Hepatocyte (in vitro differentiated cells): ENCODE measurements around the gene CLCN7. TPM values are rescaled to one million over a fixed set of nuclear protein-coding genes. Genes with fewer than 3 reads are reported as not detected.

Source experiments
- DNase-seq: peaks from one replicate; pipeline ENCODE4 v3.0.0-alpha.2; 2016; ENCODE audit warnings: low spot score
- H2AFZ ChIP-seq: fragments of 200-600 bp; sonication (generic); 2 replicates; pipeline ENCODE4 v1.6.0; 2016; ENCODE audit warnings: antibody characterized with exemption, mild to moderate bottlenecking
- H3K27ac ChIP-seq: fragments of 200-600 bp; sonication (generic); 2 replicates; pipeline ENCODE4 v1.5.1; 2016; ENCODE audit warnings: mild to moderate bottlenecking
- H3K27me3 ChIP-seq: fragments of 200-600 bp; sonication (generic); 2 replicates; pipeline ENCODE4 v1.6.1; 2016
- H3K36me3 ChIP-seq: fragments of 200-600 bp; sonication (generic); replicated peaks from 2 replicates; pipeline ENCODE4 v1.5.1; 2016; ENCODE audit warnings: low read depth; ENCODE audit not compliant: insufficient read depth
- H3K4me1 ChIP-seq: fragments of 200-600 bp; sonication (generic); 2 replicates; pipeline ENCODE4 v1.5.1; 2016; ENCODE audit warnings: mild to moderate bottlenecking, moderate library complexity; ENCODE audit not compliant: insufficient read depth
- H3K4me2 ChIP-seq: fragments of 200-600 bp; sonication (generic); 2 replicates; pipeline ENCODE4 v1.6.0; 2016
- H3K4me3 ChIP-seq: fragments of 200-600 bp; sonication (generic); 2 replicates; pipeline ENCODE4 v1.5.1; 2016; ENCODE audit warnings: mild to moderate bottlenecking
- H3K79me2 ChIP-seq: fragments of 200-600 bp; sonication (generic); 2 replicates; pipeline ENCODE4 v1.6.0; 2017; ENCODE audit warnings: mild to moderate bottlenecking
- H3K9me2 ChIP-seq: fragments of 200-600 bp; sonication (generic); replicated peaks from 2 replicates; pipeline ENCODE4 v1.6.0; 2017; ENCODE audit warnings: mild to moderate bottlenecking; ENCODE audit not compliant: insufficient read depth
- H3K9me3 ChIP-seq: fragments of 200-600 bp; sonication (generic); 2 replicates; pipeline ENCODE4 v1.5.1; 2016; ENCODE audit warnings: low read depth, mild to moderate bottlenecking
- H4K20me1 ChIP-seq: fragments of 200-600 bp; sonication (generic); 2 replicates; pipeline ENCODE4 v1.6.0; 2016; ENCODE audit warnings: mild to moderate bottlenecking; ENCODE audit not compliant: insufficient read depth, poor library complexity, severe bottlenecking
- CTCF ChIP-seq: fragments of 200-600 bp; sonication (generic); IDR thresholded peaks from 2 replicates; pipeline ENCODE4 v1.5.1; 2016; ENCODE audit warnings: antibody characterized with exemption, mild to moderate bottlenecking; ENCODE audit not compliant: poor library complexity
- EZH2 ChIP-seq: fragments of 200-600 bp; sonication (generic); IDR thresholded peaks from 2 replicates; pipeline ENCODE4 v1.6.1; 2016; ENCODE audit warnings: antibody characterized with exemption, mild to moderate bottlenecking, borderline replicate concordance
- EZH2phosphoT487 ChIP-seq: fragments of 200-600 bp; sonication (generic); IDR thresholded peaks from one replicate; pipeline ENCODE4 v1.6.1; 2018; ENCODE audit warnings: antibody characterized with exemption, mild to moderate bottlenecking, low read depth, moderate library complexity; ENCODE audit not compliant: unreplicated experiment, severe bottlenecking
- WGBS: methylation state at CpG from one replicate; pipeline ENCODE4 v1.1.6; 2016; ENCODE audit warnings: low lambda C conversion rate; ENCODE audit errors: missing lambda C conversion rate; 5-methylcytosine and 5-hydroxymethylcytosine counted together
- polyA plus RNA-seq: library from polyadenylated mRNA; unstranded; fragments of >200 nt; fragmentation: Nextera tagmentation; extraction: Ambion mirVana; gene quantifications from 2 replicates; pipeline ENCODE4 v1.2.1, GENCODE V29; 2016
- total RNA-seq: library from RNA; depleted of rRNA; stranded (reverse); fragments of >200 nt; gene quantifications from 2 replicates; pipeline ENCODE4 v1.2.3, GENCODE V29; 2014

Gene CLCN7
- total and polyA plus RNA-seq, 2 experiments from 2014 or later: 56.3 to 107 TPM

GRCh38 chr16:1453316-1453715, 21.5 kb downstream of the CLCN7 start:
- H3K4me1 ChIP-seq: no peaks in the 10 kb centered on the region
- no peaks in the 10 kb centered on the region for H4K20me1 ChIP-seq
- H3K36me3 ChIP-seq: no peaks in the 10 kb centered on the region
- no peaks in the 10 kb centered on the region for H3K9me3 ChIP-seq
- no peak for DNase-seq
- H2AFZ ChIP-seq: no peak overlapping the region
- no peak overlapping the region for H3K4me2 ChIP-seq
- no peak overlapping the region for H3K27ac ChIP-seq
- no peaks in the 10 kb centered on the region for H3K27me3 ChIP-seq
- H3K79me2 ChIP-seq: no peaks in the 10 kb centered on the region
- H3K9me2 ChIP-seq: no peaks in the 10 kb centered on the region
- WGBS: 96% methylated on average over 19 of the region's 19 CpGs
- no peak for TF ChIP-seq CTCF
- TF ChIP-seq EZH2: no peak
- no peak for TF ChIP-seq EZH2phosphoT487
- H3K4me3 ChIP-seq: no peak overlapping the region

- 95% methylated on average over 15 of the region's 20 CpGs for WGBS
- no peak overlapping the region for H2AFZ ChIP-seq
- H3K9me2 ChIP-seq: no peaks in the 10 kb centered on the region
- H3K4me1 ChIP-seq: no peaks in the 10 kb centered on the region
- no peak for DNase-seq
- no peaks in the 10 kb centered on the region for H3K79me2 ChIP-seq
- no peaks in the 10 kb centered on the region for H3K36me3 ChIP-seq
- TF ChIP-seq EZH2phosphoT487 (no peak), CTCF (no peak), EZH2 (no peak)
- no peak overlapping the region for H3K27ac ChIP-seq
- no peaks in the 10 kb centered on the region for H3K27me3 ChIP-seq
- H3K9me3 ChIP-seq: no peaks in the 10 kb centered on the region
- no peaks in the 10 kb centered on the region for H4K20me1 ChIP-seq
- no peak overlapping the region for H3K4me2 ChIP-seq
- H3K4me3 ChIP-seq: no peak overlapping the region
Observed at GRCh38 chr16:1452530-1452929, 22.3 kb downstream of the CLCN7 start.

GRCh38 chr16:1451702-1452392, 23.0 kb downstream of the CLCN7 start:
- Histone ChIP-seq H3K27me3 (no peaks in the 10 kb centered on the region), H3K4me3 (no peak overlapping the region), H3K9me2 (no peaks in the 10 kb centered on the region), H3K4me2 (no peak overlapping the region), H4K20me1 (no peaks in the 10 kb centered on the region), H3K4me1 (no peaks in the 10 kb centered on the region), H3K9me3 (no peaks in the 10 kb centered on the region), H3K79me2 (no peaks in the 10 kb centered on the region), H3K36me3 (no peaks in the 10 kb centered on the region), H3K27ac (no peak overlapping the region), H2AFZ (no peak overlapping the region)
- DNase-seq: no peak
- TF ChIP-seq EZH2phosphoT487: no peak
- no peak for TF ChIP-seq CTCF
- no peak for TF ChIP-seq EZH2
- 96% methylated on average over 32 of the region's 34 CpGs for WGBS
